HG03095 (cell line): ENCODE results near the gene RAD54L.

ENCODE experiments used
- ATAC-seq: cut with Tn5 transposase; IDR thresholded peaks from one replicate; pipeline ENCODE4 v1.9.1; 2021; ENCODE audit warnings: moderate library complexity; ENCODE audit not compliant: unreplicated experiment

The RAD54L gene

DNA sequence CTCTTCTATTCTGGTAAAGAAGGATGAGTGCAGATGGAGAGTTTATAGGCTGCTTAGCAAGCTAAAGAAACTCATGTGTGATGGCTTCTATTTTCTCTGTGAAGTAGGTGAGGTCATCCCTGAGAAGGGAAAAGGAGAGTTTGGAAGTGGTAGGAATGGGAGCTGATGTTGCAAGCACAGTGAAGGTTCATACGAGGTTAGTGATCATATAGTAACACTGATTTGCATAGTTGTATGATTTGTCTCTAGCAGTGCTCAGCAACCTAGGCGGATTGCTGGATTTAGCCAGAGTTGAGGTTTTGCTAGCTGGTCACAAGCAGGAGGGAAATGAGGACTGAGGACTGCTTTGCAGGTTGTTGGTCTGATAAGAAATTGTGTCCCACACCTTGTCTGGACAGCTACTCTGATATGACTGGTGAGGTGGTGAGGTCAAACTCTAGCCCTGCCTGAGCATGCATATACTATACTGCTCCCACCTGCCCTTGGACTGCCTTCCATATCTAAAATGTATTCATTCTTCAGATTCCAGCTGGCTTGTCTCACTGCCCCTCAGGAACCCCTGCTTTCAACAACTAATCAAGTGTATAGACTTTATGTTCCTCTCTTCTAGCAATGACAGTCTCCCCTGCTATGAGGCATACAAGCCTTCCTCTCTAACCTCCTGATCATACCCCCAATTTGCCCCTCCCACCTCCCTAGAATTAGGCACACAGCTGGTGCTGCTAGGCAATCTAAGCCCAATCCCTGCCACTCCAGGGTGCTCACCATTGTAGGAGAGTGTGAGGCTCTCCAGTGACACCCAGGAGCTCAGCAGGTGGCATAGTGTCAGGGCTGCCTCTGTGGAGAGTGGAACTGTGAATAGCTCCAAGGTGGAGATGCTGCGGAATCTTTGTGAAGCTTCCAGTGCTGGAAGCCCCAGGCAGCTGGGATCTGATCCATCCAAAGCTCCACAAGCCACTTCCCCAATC is 37.3 kb downstream of the RAD54L start:
- ATAC-seq = no peak

DNA sequence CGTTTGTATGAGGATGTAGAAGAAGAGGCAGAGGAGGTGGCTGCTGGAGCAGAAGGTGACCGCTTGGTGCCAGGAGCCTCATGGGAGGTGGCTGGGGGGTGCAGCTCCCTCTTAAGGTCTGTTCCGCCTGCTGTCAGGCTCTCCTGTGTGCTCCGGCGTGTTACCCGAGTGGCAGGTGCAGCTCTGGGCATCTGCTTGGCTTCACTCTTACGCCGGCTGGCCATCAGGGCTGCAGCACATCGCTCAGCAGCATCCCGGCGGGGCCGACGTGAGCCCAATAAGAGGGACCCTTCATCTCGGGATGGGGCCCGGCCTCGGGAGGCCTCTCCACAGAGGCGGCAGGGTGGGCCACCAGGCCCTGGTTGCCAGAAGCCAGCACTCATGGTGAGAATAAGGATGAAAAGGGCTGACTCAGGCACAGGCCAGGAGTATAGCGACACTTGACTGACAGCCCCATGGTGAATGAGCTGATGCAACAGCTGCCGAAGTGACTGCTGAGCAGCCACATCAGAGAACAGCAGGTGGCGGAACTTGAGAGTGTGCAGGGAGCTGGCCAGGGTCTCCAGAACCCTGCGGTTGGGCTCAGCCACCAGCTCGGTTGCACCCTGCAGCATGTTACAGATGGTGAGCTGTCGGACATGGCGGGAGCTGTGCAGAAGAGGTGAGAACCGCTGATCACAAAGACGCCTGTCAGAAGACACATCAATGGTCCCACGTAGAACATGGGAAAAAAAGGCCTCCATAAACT is 38.3 kb downstream of the RAD54L start:
- ATAC-seq = no peak

DNA sequence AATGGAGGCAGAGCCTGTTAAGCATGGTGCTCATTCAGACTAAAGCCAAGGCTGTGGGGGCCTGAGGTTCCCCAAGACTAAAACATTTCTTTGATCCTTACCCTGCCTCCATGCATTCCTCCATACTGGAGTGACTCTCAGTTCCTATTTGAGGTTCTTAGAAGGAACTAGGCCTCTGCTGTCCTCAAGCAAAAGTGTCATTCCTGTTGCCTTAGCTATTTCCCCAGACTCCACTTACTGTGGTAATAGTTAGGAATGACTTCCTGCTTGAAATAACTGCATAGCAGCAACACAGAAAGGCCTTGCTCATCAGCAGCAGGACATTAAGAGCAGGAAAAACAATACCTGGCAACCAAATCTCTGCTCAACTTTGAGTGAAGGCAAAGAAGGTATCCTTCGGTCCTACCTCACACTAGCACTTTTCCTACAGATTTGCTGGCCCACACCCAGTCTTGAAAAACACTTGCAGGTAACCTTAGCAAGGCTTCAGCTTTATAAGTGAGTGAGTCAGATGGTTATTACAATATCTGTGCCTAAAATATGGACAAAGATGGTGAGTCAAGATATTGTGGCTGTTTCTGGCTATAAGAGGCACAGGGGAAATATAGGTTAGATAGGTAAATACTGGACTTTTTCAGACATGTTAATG is 41.0 kb downstream of the RAD54L start:
- no peak for ATAC-seq

DNA sequence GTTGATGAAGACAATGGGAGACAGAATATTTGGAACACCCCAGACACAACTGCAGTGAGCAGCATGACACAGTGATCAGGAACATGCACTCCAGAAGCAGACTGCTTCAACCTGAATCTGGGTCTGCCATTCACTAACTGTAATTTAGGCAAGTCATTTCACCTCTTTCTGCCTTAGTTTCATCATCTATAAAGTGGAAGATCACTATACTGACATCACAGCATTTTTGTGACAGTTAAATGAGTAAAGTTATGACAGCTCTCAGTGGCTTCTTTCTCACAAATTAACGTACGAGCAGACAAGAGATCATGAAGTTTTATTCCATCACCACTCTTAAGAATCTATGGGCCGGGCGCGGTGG is 41.6 kb downstream of the RAD54L start:
- ATAC-seq = no peak

DNA sequence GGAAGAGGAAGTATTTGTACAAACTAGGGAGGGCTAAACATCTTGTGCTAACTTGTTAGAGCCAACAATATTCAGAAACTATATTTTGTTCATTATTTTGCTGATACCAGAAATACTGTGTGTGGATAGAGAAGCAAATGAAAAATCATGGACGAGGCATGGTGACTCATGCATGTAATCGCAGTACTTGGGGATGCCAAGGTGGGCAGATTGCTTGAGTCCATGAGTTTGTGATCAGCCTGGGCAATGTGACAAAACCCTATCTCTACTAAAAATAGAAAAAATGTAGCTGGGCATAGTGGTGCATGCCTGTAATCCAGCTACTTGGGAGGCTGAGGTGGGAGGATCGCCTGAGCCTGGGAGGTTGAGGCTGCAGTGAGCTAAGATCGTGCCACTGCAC is 42.4 kb downstream of the RAD54L start:
- no peak for ATAC-seq

DNA sequence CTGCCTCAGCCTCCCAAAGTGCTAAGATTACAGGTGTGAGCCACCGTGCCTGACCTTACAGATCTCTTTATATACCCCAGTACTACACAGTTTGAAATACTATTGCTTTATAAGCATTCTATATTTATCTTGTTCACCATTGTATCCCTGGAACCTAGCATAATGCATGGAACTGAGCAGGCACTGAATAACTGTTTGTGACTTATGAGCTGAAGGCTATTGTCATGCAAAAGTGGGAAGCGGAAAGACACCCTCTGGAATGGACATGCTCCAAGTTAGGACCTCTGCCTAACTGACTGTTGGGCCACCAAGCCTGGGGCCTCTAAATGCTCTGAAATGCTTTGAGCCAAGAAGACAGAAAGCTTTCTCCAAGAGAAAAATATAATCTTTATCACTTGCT is 47.7 kb downstream of the RAD54L start:
- no peak for ATAC-seq

DNA sequence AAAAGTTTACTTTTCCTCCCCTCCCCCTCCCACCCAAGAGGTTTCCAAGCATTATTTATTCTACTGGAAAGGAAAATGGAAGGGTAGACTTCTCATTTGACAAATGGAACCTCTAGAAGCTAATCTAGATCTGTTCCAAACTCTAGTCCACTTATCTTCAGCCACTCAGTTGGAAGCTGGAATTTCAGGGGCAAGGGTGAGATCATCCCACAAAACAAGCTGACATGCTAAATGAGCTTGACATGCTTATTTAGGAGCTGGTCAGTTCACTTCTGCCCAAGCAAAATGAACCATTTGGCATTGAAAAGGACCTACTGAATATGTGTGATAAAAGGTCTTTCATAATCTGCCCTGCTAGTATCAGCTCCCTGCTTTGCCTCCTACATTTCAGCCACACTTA is 50.8 kb downstream of the RAD54L start:
- ATAC-seq = no peak

DNA sequence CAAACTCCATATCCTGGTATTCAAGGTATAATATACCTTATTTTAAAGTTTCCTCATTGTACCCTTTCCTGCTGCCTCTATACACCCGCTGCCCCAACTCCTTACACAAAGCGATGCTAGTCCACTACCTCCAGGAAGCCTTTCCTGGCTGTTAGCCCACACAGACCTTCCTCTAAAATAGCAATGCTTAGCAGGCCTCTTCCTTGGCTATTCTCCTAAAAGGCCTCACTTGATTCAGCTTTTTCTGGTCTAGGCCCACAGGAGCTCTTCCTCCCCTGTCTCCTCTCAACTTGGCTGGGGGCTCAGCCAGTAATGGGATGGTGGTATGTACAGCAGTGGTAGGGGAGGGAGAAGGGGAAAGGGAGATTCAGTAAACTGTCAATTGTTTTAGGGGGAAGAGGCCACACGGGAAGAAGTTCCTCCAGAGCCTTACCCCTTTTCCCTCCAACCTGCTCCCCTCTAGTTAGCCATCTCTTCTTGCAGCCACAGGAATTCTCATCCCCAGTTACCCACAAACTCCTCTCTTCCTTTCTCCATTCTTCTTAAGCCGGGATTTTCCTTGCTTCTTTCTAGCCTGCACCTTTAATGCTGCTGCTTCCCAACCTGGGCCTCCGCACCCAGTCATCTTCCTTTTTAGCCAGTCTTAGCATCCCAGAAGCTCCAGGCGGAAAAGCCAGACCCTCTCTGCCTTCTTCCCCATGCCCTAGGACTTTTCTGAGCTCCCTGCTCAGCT is 53.3 kb downstream of the RAD54L start:
- ATAC-seq = no peak

DNA sequence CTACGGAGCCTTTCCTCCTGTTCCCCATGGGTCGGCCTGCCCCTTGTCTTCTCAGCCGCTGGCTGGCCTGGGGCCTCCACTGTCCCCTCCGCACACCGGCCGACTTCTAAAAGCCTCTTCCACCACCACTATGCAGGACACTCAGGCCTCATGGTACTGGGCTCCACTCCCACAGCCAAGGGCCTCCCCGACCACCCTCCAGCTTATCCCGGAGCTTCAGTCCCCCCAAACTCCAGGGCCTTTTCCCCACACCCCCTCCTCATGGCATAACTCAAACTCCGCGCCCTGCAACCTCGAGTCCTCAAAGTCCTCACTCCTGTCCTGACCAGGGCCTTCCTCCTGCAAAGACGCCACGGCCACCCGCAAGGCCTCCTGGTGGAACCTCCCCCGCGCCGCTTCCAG is 53.8 kb downstream of the RAD54L start:
- ATAC-seq = no peak

DNA sequence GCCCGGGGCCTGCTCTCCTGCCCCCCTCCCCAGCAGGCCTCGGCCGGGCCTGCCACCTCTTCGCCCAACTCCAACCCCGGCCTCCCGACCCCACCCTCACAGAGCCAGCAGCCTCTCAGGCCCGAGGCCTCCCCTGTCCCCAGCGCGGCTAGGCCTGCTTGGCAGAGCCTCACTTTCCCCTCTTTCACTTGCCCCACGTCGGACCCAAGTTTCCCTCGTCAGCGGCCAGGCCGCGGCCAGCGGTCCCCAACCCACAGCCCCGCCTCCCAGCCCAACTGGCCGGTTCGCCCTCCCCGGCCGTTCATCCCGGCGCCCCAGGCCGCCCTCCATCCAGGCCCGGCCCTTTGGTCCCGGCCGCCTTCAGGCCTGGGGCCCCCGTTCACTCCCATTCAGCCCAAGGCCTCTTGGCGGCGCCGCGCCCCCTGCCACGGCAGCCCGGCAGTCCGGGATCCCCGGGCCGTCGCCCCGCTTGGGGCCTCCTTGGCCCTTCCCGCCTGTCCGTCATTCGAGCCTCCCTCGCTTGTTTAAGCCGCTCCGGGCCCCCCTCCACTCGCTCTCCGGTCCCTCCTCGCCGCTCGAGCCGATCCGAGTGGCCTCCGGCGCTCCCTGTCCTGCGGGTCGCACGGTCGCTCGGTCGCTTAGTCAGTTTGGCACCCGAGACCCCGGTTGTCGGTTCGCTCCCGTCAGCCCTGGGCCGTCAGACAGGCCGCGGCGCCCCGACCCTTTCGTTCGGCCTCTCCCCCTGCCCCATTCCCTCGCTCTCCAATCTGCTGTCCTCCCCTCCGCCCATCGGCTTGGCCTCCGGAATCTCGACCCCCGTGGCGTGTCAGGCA is 54.5 kb downstream of the RAD54L start:
- peak; percentile 33 for ATAC-seq

DNA sequence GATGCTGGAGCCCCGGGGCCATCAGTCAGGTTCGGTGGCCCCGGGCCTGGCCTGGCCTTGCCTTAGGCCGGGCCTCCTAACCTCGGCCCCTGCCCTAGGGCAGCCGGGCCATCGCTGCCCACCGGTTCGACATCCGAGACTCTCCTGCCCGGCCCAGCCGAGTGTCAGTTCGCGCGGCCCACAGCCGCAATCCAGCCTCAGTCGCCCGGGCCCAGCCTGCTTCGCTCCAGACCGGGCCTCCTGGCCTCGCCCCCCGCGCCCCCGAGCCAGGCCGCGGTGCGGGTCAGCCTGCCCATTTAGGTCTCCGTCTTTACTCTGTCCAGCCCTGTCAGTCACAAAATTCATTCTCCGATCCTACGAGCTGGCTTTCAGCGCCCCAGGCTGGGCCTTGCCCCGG is 55.1 kb downstream of the RAD54L start:
- peak; percentile 6 for ATAC-seq

DNA sequence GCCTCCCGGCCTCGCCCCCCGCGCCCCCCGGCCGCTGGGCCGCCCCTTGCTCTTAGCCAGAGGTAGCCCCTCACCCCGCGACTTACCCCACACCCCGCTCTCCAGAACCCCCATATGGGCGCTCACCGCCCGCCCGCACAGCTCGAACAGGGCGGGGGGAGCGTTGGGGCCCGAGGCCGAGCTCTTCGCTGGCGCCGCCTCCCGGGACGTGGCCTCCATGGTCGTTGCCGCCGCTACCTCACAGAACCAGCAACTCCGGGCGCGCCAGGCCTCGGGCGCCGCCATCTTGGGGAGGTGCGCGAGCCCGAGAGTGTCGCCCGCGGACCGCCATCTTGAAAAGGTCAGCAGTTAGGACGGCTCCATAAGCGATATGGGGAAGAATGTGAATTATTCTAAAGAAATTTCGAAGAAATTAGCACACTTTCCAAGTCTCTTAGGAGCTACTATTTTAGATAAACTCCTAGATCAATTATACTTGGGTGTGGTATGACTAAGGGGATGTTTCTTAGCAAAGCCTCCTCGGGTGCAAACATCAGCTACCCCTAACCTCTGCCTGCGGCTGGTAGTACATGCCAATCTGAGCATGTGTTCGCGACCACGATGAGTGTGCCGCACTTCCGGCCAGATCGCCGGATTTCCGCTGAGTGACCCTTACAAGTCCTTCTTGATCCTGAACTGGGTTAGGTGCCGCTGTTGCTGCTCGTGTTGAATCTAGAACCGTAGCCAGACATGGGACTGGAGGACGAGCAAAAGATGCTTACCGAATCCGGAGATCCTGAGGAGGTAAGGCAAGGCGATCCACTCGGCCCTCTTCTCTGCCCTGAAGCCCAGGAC is 55.7 kb downstream of the RAD54L start, which contains the start of the genes LRRC41 and UQCRH:
LRRC41 (minus strand) TSS at position 579 of the 834 bp plus-strand sequence; CDS start at position 285, 294 bp downstream.
UQCRH (plus strand) TSS at position 661 of the 834 bp plus-strand sequence; CDS start at position 730, 69 bp downstream.
- peak; percentile 75 for ATAC-seq

DNA sequence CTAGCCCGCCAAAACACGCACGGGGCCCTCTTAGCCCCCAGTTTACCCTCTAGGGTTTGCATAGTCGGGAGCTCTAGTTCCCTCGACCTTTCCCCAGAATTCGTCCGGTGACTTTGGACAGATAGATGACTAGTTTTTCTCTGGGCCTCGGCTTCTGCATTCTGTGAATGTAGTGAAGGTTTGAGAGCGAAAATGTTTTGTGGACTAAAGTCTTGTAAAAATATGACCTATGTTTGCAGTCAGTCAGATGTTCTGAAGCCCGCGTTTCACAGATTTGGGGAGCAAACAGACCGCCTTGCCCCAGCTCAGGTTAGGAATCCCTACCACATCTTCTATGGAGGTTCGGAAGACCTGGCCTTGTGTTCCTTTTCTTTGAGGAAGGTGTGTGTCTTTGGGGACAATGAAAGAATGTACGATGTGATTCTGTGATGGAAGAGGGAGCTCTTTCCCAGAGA is 56.3 kb downstream of the RAD54L start:
- no peak for ATAC-seq

DNA sequence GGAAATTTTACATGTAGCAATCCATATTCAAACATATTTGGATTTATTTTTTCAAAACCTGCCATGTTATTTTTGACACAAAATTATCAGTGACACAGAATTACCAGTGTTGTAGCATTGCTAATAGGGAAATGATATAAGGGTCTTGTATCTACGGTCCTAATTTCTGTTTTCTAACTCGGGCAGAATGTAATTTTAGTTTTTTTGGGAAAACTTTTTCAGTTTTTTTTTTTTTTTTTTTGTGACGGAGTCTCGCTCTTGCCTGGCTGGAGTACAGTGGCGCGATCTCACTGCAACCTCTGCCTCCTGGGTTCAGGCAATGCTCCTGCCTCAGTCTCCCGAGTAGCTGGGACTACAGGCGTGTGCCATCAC is 58.6 kb downstream of the RAD54L start:
- no peak for ATAC-seq

DNA sequence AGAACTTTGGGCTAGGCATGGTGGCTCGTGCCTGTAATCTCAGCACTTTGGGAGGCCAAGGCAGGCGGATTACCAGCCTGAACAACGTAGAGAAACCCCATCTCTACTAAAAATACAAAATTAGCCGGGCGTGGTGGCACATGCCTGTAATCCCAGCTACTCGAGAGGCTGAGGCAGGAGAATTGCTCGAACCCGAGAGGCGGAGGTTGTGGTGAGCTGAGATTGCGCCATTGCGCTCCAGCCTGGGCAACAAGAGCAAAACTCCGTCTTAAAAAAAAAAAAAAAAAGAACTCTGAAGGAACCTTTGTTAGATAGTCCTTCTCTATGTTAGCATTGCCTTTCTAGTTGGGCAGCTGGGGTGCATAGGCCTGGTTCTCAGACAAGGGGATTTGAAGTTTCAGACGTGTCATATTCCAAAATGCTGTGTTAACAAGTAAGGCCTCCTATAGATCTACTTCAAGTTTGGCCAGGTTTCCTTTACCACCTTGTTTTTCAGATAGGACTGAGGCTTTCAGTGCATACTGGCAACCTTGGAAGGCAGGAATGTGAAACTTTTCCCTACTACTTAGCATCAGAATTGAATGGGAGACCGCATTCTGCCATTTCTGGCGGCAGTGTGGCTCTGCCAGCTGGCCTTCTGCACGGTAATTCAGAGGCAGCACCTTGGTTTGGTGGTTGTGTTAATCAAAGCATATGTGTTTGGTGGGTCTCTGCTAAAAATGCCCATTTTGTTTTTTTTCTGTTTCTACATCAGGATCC is 62.0 kb downstream of the RAD54L start:
- no peak for ATAC-seq

DNA sequence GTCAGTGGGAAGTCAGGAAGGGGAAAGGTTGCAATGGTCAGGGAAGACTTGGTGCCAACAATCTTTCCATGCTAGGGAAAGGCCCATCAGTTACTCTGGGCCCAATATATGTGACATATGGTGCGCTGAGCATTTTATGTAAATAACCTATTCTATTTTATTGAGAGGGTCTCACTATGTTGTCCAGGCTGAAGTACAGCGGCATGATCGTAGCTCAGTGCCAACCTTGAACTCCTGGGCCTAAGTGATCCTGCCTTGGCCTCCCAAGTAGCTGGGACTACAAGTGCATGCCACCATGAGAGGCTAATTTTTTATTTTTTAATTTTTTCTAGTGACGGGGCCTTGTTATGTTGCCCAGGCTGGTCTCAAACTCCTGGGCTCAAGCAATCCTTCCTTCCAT is 62.8 kb downstream of the RAD54L start:
- no peak for ATAC-seq

DNA sequence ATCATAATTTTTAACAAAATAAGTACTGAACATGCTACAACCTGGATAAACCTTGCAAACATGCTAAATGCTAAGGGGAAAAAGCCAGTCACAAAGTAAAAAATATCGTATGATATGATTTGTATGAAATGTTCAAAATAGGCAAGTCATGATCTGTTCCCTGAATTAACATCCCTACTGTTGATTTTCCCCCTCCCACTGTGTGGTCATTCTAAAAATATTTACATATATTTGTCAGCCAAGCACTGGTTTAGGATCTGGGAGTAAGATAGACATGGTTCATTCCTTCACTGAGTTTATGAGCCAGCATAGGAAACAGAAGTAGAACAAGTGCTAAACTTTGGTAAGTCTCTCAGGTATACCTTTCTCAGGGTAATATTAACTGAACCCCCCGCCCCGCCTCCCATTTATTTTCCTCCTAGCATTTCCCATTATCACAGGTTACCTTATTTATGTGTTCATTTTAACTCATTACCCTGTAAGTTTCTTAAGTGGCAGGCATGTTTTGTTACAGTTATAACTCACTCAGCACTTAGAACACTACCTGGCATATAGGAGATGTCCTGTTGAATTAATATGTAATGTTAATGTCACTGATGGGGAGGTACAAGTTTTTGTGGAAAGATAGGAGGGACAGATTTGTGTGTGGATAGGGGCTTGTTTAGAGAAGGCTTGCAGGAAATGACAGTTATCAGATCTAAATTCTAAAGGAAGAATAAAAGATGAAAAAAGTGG is 68.3 kb downstream of the RAD54L start:
- ATAC-seq = no peak

DNA sequence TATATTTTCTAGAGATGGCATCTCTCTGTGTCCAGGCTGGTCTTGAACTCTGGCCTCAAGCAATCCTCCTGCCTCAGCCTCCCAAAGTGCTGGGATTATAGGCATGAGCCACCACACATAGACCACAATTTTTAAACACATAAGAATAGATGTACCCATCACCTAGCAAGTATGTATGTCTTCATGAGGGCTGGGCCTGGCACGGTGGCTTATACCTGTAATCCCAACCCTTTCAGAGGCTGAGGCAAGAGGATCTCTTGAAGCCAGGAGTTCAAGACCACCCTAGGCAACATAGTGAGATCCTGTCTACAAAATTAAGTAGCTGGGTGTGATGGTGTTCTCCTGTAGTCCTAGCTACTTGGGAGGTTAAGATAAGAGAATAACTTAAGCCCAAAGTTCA is 69.8 kb downstream of the RAD54L start:
- ATAC-seq = no peak
